Myocyte (in vitro differentiated cells): ENCODE data around the gene CYB5R3. TPM values are rescaled to one million over a fixed set of nuclear protein-coding genes. Genes with fewer than 3 reads are reported as not detected.
A peak's percentile ranks its signal among the peaks of the same experiment; 100 is the strongest.
"Not testable (repeated sequence)": the region's sequence is repeated elsewhere in the genome, so short reads cannot be mapped to it uniquely, and the experiment has no call there.

Source experiments
- DNase-seq: peaks from one replicate; pipeline ENCODE4 v3.0.0-alpha.2; 2012; ENCODE audit warnings: low read depth
- total RNA-seq: library from RNA; depleted of rRNA; stranded (reverse); fragments of >200 nt; gene quantifications from 2 replicates; pipeline ENCODE4 v1.2.3, GENCODE V29; 2014

CYB5R3 gene
- total RNA-seq, 1 donor from 2014 or later: 237 TPM

- DNase-seq: no peak
These were observed 22.8 kb downstream of the CYB5R3 start for GRCh38 chr22:42626431-42626830.

GRCh38 chr22:42625416-42625815 is 23.8 kb downstream of the CYB5R3 start:
- DNase-seq: no peak

GRCh38 chr22:42624551-42625106 is 24.6 kb downstream of the CYB5R3 start:
- DNase-seq: no peak

- DNase-seq: no peak
These were observed 25.3 kb downstream of the CYB5R3 start for GRCh38 chr22:42623756-42624441.

- DNase-seq: no peak
These were observed 25.9 kb downstream of the CYB5R3 start for GRCh38 chr22:42623301-42623751.

- DNase-seq: no peak
These were observed 27.0 kb downstream of the CYB5R3 start for GRCh38 chr22:42622061-42622710.

GRCh38 chr22:42621505-42622002 is 27.6 kb downstream of the CYB5R3 start:
- peak; percentile 86 for DNase-seq

- no peak for DNase-seq
These were observed 29.1 kb downstream of the CYB5R3 start for GRCh38 chr22:42620084-42620483.

GRCh38 chr22:42619261-42620063 is 29.7 kb downstream of the CYB5R3 start:
- no peak for DNase-seq

GRCh38 chr22:42617155-42617983 is 31.8 kb downstream of the CYB5R3 start:
- DNase-seq: no peak

- DNase-seq: not testable (repeated sequence)
These were observed 33.4 kb downstream of the CYB5R3 start for GRCh38 chr22:42615860-42616175.

- DNase-seq: peak; percentile 97
These were observed 33.9 kb downstream of the CYB5R3 start for GRCh38 chr22:42615092-42615859.

GRCh38 chr22:42614312-42615091 is 34.7 kb downstream of the CYB5R3 start, which contains the start of gene POLDIP3:
Gene POLDIP3, minus strand, starts transcription at chr22:42614883. Its CDS starts 26 bp downstream, at chr22:42614857.
- peak; percentile 98 for DNase-seq

GRCh38 chr22:42613872-42614301 is 35.3 kb downstream of the CYB5R3 start:
- DNase-seq: no peak

GRCh38 chr22:42612336-42612735 is 36.9 kb downstream of the CYB5R3 start:
- DNase-seq: no peak

- DNase-seq: no peak
These were observed 38.1 kb downstream of the CYB5R3 start for GRCh38 chr22:42611051-42611450.

GRCh38 chr22:42610186-42610585 is 39.0 kb downstream of the CYB5R3 start:
- no peak for DNase-seq

GRCh38 chr22:42608823-42609361 is 40.3 kb downstream of the CYB5R3 start:
- peak; percentile 65 for DNase-seq
